ENCODE data around the gene MUSTN1.
A peak's percentile ranks its signal among the peaks of the same experiment; 100 is the strongest.

MUSTN1 gene

GRCh38 chr3:52856666-52857065 is 21.8 kb upstream of the MUSTN1 start:
- no peak for DNase-seq (ENCODE audit: low read depth)
- no peak overlapping the region for H3K4me3 ChIP-seq (ENCODE audit: low read depth, low read length)
- TF ChIP-seq CTCF (IDR thresholded peaks at IDR 0.05; ENCODE audit: low read depth, low read length, missing control alignments), result no peak

- H3K4me3 ChIP-seq (ENCODE audit: low read depth, low read length), result no peak overlapping the region
- no peak for DNase-seq (ENCODE audit: low read depth)
- no peak for TF ChIP-seq CTCF (IDR thresholded peaks at IDR 0.05; ENCODE audit: low read depth, low read length, missing control alignments)
Measured at GRCh38 chr3:52854013-52854412, 19.2 kb upstream of the MUSTN1 start.

GRCh38 chr3:52852419-52852818 is 17.6 kb upstream of the MUSTN1 start:
- no peak for TF ChIP-seq CTCF (IDR thresholded peaks at IDR 0.05; ENCODE audit: low read depth, low read length, missing control alignments)
- DNase-seq (ENCODE audit: low read depth), result no peak
- no peak overlapping the region for H3K4me3 ChIP-seq (ENCODE audit: low read depth, low read length)

GRCh38 chr3:52851348-52851747 is 16.5 kb upstream of the MUSTN1 start:
- peak; percentile 66 for TF ChIP-seq CTCF (IDR thresholded peaks at IDR 0.05; ENCODE audit: low read depth, low read length, missing control alignments)
- H3K4me3 ChIP-seq (ENCODE audit: low read depth, low read length), result no peak overlapping the region
- DNase-seq (ENCODE audit: low read depth), result peak; percentile 15

GRCh38 chr3:52849656-52850055 is 14.8 kb upstream of the MUSTN1 start:
- no peak for DNase-seq (ENCODE audit: low read depth)
- no peak for TF ChIP-seq CTCF (IDR thresholded peaks at IDR 0.05; ENCODE audit: low read depth, low read length, missing control alignments)
- H3K4me3 ChIP-seq (ENCODE audit: low read depth, low read length), result no peak overlapping the region

GRCh38 chr3:52848617-52849016 is 13.8 kb upstream of the MUSTN1 start:
- TF ChIP-seq CTCF (IDR thresholded peaks at IDR 0.05; ENCODE audit: low read depth, low read length, missing control alignments), result no peak
- no peak overlapping the region for H3K4me3 ChIP-seq (ENCODE audit: low read depth, low read length)
- no peak for DNase-seq (ENCODE audit: low read depth)

- DNase-seq (ENCODE audit: low read depth), result no peak
- no peak for TF ChIP-seq CTCF (IDR thresholded peaks at IDR 0.05; ENCODE audit: low read depth, low read length, missing control alignments)
- H3K4me3 ChIP-seq (ENCODE audit: low read depth, low read length), result no peak overlapping the region
Measured at GRCh38 chr3:52847726-52848125, 12.9 kb upstream of the MUSTN1 start.
